GM18520 (cell line): ENCODE data around the gene SERPINB3.
"Not testable (repeated sequence)": the region's sequence is repeated elsewhere in the genome, so short reads cannot be mapped to it uniquely, and the experiment has no call there.

Experiments
- ATAC-seq: cut with Tn5 transposase; IDR thresholded peaks from one replicate; pipeline ENCODE4 v1.9.1; 2021; ENCODE audit not compliant: unreplicated experiment

The SERPINB3 gene

DNA sequence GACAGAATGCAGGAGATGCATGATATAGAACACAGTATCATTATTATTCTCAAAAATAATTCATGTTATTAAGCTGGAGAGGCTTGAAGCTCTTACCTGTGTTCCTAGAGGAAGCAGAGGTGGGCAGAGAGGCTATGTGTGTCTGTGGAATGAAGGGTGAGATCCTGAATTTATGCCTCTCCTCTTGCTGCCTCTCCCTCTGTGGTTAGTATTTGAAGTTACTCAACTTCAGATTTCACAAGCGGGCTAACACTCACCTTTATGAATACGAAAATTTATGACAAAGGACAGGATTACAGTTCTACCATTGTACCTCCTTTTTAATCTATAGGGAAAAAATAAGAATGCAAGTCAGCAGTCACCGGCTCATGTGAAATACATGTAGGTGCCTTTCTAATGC, at the start of gene SERPINB3:
TSS of gene SERPINB3 (minus strand) at position 144 of the 400 bp plus-strand sequence. CDS start 677 bp downstream, outside the sequence.
- not testable (repeated sequence) for ATAC-seq

DNA sequence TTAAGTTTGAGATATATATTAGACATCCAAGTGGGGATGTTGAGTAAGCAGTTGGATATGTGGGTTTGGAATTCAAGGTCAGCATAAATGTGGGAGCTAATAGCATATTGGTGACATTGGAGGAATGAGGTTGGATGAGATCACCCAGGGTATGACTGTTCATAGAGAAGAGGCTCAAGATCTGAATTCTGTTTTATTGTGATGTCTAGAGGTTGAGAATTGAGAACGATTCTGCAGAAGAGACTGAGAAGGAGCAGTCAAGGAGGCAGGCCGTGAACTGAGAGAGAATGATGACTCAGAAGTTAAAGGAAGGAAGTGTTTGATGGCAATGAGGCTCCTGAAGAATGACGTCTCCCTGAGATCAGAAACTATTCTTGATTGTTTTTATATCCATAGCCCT, 47.0 kb upstream of the SERPINB3 start:
- no peak for ATAC-seq

DNA sequence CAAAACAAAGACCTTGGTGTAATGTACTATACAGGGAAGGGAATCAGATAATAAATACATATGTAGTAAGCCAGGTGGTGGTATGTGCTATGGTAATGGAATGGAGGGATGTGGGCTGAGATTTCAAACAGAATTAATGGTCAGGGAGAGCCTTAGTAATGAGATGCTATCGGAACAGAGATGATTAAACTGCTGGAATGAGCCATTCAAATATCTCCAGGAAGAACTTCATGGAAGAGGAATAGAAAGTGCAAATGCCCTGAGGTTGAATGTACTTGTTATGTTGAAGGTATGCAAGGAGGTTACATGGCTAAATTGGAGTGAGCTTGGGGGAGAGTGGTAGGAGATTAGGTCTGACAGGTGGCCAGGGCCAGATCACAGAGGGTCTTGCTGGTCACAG, 46.1 kb upstream of the SERPINB3 start:
- ATAC-seq = no peak

DNA sequence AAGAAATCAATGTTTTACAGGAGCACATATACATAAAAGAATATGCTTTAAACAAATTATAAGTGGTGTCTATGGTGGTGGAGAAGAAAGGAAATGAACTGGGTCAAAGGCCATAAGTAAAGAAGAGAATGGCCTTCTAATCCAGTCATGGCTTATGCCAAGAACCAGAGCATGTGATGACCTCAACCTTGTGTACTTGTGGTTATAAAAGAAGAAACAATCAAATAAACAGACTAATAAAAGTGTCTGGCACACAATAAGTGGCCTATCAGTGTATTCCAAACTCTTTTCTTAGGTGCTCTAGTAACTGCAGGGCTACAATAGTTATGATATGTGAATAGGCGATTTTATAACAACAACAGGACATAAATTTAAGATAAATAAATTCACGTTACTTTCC, 43.7 kb upstream of the SERPINB3 start:
- ATAC-seq = no peak

DNA sequence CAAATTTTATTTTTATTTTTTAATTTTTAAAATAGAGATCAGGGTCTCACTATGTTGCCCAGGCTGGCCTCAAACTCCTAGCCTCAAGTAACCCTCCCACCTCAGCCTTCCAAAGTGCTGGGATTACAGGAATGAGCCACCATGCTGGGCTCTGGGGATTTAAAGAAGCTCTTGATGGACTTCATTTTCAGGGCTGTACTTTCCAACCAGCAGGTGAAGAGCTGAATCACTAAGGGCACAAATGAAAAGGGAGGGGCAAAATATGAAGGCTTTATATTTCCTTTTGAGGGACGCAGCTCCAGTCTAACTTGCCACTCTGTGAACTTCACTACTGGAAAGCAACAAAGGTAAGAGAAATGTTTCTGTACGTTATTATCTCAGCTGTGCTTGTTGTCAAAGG, 41.0 kb upstream of the SERPINB3 start, which contains the start of gene SERPINB11:
TSS of gene SERPINB11 (plus strand) at position 301 of the 400 bp plus-strand sequence. CDS start 7,234 bp downstream, outside the sequence.
- ATAC-seq = no peak

DNA sequence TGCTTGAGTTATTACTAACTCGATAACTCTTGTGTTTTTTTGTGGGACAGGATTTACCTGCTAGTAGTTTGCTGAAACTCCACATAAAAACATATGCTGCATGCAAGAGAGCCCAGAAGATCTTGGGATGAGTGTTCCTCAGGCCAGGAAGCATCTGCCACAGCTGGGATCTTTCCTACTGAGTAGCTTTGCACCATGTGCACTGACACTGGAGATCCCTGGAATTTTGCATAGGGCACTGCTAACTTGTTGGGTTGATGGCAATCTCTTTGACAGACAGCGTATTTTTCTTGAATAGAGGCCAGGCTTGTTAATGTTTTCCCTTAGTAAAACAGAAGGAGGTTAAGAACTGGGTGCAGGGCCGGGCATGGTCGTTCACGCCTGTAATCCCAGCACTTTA, 40.3 kb upstream of the SERPINB3 start:
- ATAC-seq = no peak

DNA sequence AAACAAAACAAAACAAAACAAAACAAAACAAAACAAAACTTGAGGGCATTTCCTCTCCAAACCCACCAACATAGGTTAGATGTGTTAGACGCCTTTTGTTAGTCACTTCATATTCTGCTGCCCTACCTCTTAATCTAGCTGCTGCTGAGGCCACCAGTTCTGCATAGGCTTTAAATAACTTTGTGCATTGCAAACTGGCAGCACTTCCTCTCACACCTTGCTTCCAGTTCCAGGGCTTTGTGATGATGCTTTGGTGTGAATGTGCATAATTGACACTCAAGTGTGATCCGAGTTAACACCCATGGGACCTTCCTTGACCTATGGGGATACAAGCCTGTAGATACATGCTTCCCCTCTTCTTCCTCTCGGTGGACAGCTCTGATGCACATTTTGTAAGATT, 38.8 kb upstream of the SERPINB3 start:
- ATAC-seq = no peak

DNA sequence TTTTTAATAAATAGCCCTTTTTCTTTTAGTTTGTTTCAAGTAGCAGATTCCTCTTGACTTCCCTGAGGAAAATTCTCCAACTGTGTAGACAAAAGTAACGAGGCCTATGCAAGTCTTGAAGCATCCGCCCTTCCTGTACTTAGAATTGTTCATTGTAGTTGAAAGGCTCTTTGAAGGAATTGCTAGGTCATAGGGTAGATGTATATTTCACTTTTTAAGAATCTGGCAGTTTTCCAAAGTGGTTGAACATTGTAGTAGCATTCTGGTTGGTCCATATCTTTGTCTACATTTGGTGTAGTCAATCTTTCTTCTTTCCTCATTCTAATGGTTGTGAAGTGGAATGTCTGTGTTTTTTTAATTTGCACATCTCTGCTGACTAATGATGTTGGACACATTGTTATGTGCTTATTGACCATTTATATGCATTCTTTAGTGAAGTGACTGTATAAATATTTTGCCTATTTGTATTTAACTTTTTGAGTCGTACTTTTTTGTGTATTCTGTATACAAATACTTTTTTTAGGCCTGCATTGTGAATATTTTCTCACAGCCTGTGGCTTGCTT, 35.5 kb upstream of the SERPINB3 start:
- ATAC-seq = no peak

DNA sequence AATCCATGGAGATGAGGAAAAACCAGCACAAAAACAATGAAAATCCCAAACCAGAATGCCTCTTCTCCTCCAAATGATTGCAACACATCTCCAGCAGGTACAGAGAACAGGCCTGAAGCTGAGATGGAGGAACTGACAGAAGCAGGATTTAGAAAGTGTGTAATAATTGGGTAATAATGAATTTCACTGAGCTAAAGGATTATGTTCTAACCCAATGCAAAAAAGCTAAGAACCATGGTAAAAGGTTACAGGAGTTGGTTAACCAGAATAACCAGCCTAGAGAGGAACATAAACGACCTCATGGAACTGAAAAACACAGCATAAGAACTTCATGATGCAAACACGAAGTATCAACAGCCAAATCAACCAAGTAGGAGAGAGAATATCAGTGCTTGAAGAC, 27.4 kb upstream of the SERPINB3 start:
- no peak for ATAC-seq

DNA sequence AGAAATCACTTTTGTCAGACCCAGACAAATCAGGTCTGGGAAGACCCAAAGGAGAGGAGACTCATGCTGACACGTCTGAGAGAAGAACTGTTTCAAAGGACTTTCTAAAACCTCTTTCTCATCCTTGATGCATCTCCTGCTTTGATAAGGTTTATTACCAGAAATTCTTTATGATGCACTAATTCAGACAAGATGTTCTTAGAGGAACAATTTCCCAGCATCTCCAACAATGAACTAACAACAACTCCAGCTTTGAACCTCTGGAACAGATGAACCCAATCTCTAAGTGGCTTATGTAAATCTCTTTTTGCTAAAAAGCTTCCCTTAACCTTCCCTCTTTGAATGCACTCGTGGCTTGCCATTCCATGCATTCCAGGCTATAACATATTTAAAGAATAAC, 25.2 kb upstream of the SERPINB3 start:
- no peak for ATAC-seq

DNA sequence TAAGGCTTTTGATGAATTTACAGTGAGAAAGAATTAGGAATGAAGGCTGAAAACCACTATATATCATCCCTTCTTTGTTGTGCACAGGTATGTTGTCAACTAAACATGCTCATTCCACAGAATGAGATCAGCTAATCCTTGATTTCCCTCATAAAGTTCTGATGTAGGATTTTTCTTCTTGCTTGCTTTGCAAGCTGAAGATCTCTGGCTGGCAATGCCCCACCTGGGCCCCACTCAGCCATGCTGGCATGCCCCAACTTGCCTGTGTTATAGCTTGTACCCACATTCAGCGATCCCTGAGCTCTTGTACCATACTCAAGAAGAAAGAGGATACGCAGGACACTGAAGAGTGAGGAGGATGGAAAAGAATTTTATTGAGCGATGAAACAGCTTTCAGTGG, 23.0 kb upstream of the SERPINB3 start:
- ATAC-seq = no peak

DNA sequence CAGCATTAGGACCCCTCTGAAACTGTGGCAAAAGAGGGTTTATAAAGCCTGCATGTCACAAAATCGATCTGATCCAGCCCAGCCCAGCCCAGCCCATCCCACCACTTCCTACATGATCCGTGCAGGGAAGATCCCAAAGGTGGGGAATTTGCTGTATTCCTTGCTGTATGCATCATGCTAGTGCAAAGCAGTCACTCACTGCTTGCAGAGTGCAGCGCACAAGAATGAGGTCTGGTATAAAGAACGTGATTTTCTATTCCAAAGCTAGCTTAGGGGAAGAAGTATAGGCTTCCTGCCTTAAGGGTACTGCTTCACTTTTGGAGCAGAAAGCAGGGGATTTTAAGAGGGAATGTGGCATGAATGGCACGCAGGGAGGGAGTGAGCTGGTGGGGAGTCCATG, 22.2 kb upstream of the SERPINB3 start:
- ATAC-seq = no peak

DNA sequence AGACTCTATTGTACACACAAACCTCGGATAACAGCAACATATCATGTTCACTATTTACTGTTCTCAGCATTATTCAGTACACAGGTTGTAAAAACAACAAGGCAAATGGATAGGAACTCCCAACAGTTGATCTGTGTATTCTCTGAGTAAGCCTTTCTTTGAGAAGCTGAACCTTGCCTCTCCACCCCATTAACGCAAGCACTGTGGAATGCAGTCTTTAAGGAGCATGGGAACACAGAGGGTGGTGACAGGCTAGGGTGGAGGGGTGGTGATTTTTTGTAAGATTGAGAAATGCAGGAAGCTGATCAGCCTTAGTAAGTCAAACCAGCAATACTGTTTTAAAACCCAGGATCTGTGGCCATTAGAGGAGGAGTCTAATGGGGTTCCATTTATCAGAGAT, 21.5 kb upstream of the SERPINB3 start:
- ATAC-seq = no peak

DNA sequence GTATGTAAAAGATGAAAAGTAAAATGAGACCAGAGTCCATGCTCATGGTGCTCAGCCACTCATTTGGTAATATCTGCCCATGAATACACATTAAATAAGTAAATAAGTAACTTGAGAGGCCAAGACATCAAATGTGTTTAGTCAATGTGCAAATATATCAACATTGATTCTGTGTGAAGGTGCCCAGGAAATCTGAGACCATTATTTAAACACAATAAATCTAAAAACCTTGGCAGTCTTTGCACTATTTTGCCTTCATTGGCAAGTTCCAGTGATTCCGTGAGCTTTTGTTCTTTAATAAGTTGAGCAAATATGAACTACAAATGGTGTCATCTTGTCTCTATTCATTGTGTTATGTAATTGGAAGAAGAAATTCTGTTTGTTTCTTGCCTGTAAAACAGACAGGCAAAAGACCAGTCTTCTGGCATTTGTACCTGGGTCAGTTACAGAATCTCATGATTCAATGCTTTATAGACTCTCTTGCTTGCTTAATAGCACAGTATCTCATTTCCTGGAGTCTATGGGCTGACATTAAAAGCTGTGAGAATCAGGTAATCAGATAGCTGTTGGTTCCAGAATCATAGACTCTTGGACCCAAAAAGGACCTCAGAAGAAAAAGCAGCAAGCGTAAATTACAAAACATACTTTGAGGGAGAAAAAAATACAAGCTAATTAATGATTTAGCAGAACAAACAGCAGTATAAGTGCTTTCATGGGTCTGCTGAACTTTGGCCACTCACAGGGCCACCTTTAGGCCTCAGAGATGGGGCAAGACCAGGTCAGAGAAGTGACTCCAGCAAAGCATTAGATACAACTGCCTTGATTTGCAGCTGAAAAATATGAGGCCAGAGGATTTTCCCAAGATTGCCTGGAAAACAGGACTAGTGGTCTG, 20.0 kb upstream of the SERPINB3 start:
- no peak for ATAC-seq

DNA sequence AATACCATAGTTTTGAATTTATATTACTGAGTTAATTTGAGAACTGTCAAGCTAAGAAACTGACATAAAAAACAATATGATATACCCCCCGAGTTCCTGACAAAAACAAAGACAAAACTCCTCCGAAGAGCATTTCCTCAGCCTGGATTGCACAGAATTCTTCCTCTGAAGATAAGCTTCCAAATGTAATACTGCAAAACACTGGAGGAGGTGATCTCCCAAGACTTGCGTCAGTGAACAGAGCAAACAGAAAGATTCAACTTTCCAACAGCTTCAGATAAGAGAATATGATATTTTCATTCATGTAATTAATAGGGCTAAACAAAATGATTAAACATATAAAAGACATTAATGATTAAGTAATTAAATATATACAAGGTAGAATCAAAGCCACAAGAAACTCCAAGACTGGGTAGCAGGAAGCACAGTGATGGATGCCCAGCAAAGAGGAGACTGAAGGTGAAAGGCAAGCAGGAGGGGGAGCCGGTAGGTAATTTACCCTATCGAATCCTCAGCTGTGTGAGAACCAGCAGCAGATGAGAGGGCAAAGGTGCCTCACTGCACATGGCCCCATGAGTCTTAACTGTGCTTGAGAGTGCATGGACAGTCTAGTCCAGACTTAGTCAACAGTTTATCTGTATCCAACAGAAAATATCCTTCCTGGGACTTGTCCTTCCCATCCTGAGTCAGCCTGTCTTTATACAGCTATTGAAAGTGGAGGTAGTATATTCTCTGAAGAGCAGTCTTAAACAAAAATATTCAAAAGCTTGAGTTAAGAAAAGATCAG, 18.3 kb upstream of the SERPINB3 start:
- no peak for ATAC-seq

DNA sequence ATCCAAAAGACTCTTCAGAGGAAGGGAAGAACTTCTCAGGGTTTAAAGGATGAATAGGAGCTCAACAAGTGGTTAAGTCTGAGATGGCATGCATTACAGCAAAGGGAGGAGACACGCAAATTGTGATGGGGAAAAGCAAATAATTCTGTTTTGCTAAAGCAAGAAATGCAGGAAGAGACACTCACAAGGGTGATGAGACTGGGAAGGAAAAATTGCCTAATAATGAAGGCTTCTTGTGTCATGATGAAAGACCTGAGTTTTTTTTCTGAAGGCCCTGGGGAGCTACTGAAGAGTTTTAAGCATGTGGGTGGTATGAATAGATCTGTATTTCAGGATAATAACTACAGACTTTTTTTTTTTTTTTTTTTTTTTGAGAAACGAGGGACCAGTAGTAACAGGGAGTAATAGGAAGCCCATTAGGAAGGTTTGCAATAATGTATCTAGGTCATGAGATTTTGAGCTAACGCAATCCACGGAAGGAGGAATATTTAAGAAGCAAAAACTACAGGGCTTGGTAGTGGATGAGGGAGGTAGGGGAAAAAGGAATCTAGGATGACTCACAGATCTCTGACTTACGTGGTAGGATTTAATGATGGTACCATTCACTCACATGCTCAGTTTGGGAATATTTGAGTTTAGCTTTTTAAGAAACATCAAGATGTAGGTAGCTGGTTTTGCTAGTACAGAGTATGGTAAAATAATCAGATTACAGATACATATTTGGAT, 16.0 kb upstream of the SERPINB3 start:
- no peak for ATAC-seq

DNA sequence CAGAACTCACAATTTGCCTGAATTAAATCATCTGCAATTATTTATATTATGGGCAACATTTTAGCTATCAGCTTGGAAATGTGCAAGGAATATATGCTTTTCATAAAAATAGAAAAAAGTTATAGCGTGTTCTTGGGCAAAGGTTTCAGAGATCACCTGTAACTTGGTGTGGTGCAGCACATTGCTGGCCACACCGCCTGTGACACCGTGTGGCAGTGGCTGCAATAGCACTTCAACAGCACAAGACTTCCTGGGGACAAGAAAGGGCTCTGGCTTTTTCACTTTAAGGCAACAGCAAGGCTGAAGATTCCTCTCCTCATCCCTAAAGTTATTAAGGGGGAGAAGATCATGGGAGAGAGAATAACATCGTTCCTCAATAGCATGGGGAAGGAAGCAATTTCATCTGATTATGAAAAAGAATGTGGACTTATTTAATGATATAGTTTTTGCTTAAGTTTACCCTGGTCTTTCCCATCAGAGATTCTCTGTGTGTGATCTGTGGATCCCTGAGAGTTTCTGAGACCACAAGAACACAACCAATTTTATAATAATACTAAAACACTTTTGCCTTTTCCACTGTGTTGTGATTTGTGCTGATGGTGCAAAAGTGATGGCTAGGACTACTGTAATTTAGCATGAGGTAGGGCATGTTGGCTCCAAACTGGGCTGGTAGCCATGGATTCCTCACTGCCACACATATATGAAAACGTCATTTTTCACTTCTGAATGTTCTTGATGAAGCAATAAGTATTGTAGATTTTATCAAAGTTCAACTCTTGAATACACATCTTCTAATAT, 15.0 kb upstream of the SERPINB3 start:
- peak; percentile 63 for ATAC-seq

DNA sequence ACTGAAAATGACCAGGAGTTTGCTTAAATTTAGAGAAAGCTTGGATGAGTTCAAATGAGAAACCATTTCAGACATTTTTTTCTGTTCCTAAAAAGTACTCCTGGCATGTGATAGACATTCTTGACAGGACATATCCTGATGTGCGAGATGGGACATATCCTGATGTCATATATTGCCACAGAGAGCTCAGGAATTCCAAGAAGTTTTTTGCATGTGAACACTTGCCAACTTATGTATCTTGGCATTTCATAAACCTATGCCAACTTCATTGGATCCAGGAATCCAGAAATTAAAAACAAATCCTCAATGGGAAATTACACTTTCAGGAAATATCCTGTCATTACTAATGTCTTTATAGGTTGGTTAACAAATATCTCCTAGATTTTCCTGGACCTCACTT, 2.9 kb upstream of the SERPINB3 start:
- no peak for ATAC-seq

DNA sequence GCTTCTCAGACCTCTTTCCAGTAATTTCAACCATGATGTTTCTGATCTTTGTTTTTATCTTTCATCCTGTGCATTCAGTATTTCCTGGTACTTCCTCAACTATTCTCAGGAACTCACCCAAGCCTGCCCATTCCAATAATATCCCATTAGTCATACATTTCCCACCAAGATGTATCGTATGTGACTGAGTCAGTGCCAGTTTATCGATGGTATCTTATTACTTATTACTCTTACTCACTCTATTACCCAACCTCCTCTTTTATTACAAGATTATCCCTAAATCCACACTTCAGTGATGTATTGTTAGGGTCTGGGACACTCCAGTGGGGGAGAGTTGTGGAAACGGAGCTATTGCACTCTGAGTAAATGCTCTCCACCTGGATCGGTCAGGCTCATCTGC, 2.8 kb downstream of the SERPINB3 start:
- not testable (repeated sequence) for ATAC-seq

DNA sequence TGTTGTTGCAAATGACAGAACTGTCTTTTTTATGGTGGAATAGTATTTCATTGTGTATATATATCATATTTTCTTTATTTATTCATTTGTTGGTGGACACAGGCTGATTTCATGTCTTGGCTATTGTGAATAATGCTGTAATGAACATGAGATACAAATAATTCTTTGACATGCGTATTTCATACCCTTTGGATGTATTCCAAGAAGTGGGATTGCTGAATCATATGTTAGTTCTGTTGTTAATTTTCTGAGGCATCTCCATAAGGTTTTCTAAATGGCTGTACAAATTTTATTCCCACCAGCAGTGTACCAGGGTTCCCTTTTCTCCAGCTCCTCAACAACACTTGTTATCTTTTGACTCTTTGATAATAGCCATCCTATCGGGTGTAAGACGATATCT, 11.4 kb downstream of the SERPINB3 start:
- not testable (repeated sequence) for ATAC-seq
